ENCODE results near the gene SBNO2. TPM values are rescaled to one million over a fixed set of nuclear protein-coding genes. Genes with fewer than 3 reads are reported as not detected.
A peak's percentile ranks its signal among the peaks of the same experiment; 100 is the strongest.

The SBNO2 gene
- total RNA-seq, 6 experiments from 2014 or later: 21.5 to 54.4 (median 25.5) TPM

GRCh38 chr19:1145635-1146411, 28.2 kb downstream of the SBNO2 start:
- Histone ChIP-seq H3K27ac (no peak overlapping the region), H3K4me3 (no peak overlapping the region), H3K27me3 (no peaks in the 10 kb centered on the region), H3K4me1 (no peaks in the 10 kb centered on the region), H3K36me3 (peaks cover 0 to 7% (median 5%) of the 10 kb centered on the region in 4 donors), H3K9me3 (no peaks in the 10 kb centered on the region)
- ATAC-seq (no peak), DNase-seq (no peak)
- no peak for TF ChIP-seq POLR2A (IDR thresholded peaks at IDR 0.05)
- intact Hi-C loops (cut with DNase I): no loop called here
- 100% methylated on average over 2 of the region's 26 CpGs for WGBS (ENCODE audit: insufficient coverage, low coverage, low lambda C conversion rate, missing lambda C conversion rate)

GRCh38 chr19:1144741-1145140, 29.3 kb downstream of the SBNO2 start:
- intact Hi-C loops (cut with DNase I): no loop called here
- no peak for DNase-seq
- TF ChIP-seq CTCF (IDR thresholded peaks at IDR 0.05) (no peak), POLR2A (IDR thresholded peaks at IDR 0.05) (no peak)
- H3K36me3 ChIP-seq: peaks cover 0 to 7% (median 5%) of the 10 kb centered on the region in 4 donors
- H3K4me3 ChIP-seq: no peak overlapping the region
- no peaks in the 10 kb centered on the region for H3K9me3 ChIP-seq
- H3K27me3 ChIP-seq: no peaks in the 10 kb centered on the region
- no peaks in the 10 kb centered on the region for H3K4me1 ChIP-seq
- 60% methylated on average over 1 of the region's 1 CpG for WGBS (ENCODE audit: insufficient coverage, low coverage, low lambda C conversion rate, missing lambda C conversion rate)
- H3K27ac ChIP-seq: no peak overlapping the region
- ATAC-seq: no peak

GRCh38 chr19:1143828-1144399, 30.2 kb downstream of the SBNO2 start:
- H3K4me1 ChIP-seq: no peaks in the 10 kb centered on the region
- no peaks in the 10 kb centered on the region for H3K9me3 ChIP-seq
- H3K27ac ChIP-seq: no peak overlapping the region
- peak in 1 of 4 donors; percentile 2 for ATAC-seq
- peak in 1 of 3 donors; percentile 45 for DNase-seq
- H3K27me3 ChIP-seq: no peaks in the 10 kb centered on the region
- no peak for TF ChIP-seq CTCF (IDR thresholded peaks at IDR 0.05)
- TF ChIP-seq POLR2A (IDR thresholded peaks at IDR 0.05): no peak
- intact Hi-C loops (cut with DNase I): no loop called here
- H3K36me3 ChIP-seq: peaks cover 0 to 4% (median 3%) of the 10 kb centered on the region in 4 donors
- 97% methylated on average over 7 of the region's 33 CpGs for WGBS (ENCODE audit: insufficient coverage, low coverage, low lambda C conversion rate, missing lambda C conversion rate)
- no peak overlapping the region for H3K4me3 ChIP-seq

- Histone ChIP-seq H3K9me3 (no peaks in the 10 kb centered on the region), H3K4me3 (no peak overlapping the region), H3K27me3 (no peaks in the 10 kb centered on the region), H3K4me1 (no peaks in the 10 kb centered on the region), H3K36me3 (peaks cover 0 to 4% (median 3%) of the 10 kb centered on the region in 4 donors), H3K27ac (no peak overlapping the region)
- no peak for DNase-seq
- ATAC-seq: peak in 3 of 4 donors; percentile 25 to 52 (median 40)
- intact Hi-C loops (cut with DNase I): no loop called here
- WGBS (ENCODE audit: insufficient coverage, low coverage, low lambda C conversion rate, missing lambda C conversion rate): 59% methylated on average over 4 of the region's 5 CpGs
- TF ChIP-seq POLR2A (IDR thresholded peaks at IDR 0.05): no peak
- TF ChIP-seq CTCF (IDR thresholded peaks at IDR 0.05): no peak
Observed at GRCh38 chr19:1141944-1142343, 32.1 kb downstream of the SBNO2 start.

Measured in right lobe of liver (tissue), 6 donors.